GM23338 (cell line): ENCODE measurements around the gene GUCY2C. TPM values are rescaled to one million over a fixed set of nuclear protein-coding genes. Genes with fewer than 3 reads are reported as not detected.
A peak's percentile ranks its signal among the peaks of the same experiment; 100 is the strongest.

ENCODE experiments used
- ATAC-seq: fragments of 200-7000 bp; cut with Tn5 transposase; 3 replicates; pipeline ENCODE4 v1.9.1; 2020
- DNase-seq: peaks from one replicate; pipeline ENCODE4 v3.0.0-alpha.2; 2015; ENCODE audit warnings: low spot score
- H2AFZ ChIP-seq: fragments of 200-600 bp; sonication (generic); 2 replicates; pipeline ENCODE4 v1.8.0; 2016; ENCODE audit warnings: antibody characterized with exemption, mild to moderate bottlenecking, moderate library complexity
- H3F3A ChIP-seq: fragments of 200-600 bp; sonication (generic); replicated peaks from 2 replicates; pipeline ENCODE4 v1.8.0; 2017; ENCODE audit warnings: antibody characterized with exemption, mixed run types, low read depth
- H3K27ac ChIP-seq: fragments of 200-600 bp; sonication (generic); 2 replicates; pipeline ENCODE4 v1.6.1; 2016; ENCODE audit warnings: low read depth
- H3K27me3 ChIP-seq: fragments of 200-600 bp; sonication (generic); 2 replicates; pipeline ENCODE4 v1.8.0; 2016; ENCODE audit warnings: mild to moderate bottlenecking, mixed run types, moderate library complexity; ENCODE audit not compliant: insufficient read depth
- H3K36me3 ChIP-seq: fragments of 200-600 bp; sonication (generic); 2 replicates; pipeline ENCODE4 v1.8.0; 2016; ENCODE audit warnings: mild to moderate bottlenecking; ENCODE audit not compliant: insufficient read depth
- H3K4me1 ChIP-seq: fragments of 200-600 bp; sonication (generic); 2 replicates; pipeline ENCODE4 v1.8.0; 2016; ENCODE audit warnings: mild to moderate bottlenecking, moderate library complexity; ENCODE audit not compliant: insufficient read depth
- H3K4me2 ChIP-seq: fragments of 200-600 bp; sonication (generic); 2 replicates; pipeline ENCODE4 v1.7.1; 2017; ENCODE audit warnings: mixed run types
- H3K4me3 ChIP-seq: fragments of 200-600 bp; sonication (generic); 2 replicates; pipeline ENCODE4 v1.6.1; 2016; ENCODE audit warnings: mixed run types
- H3K79me2 ChIP-seq: fragments of 200-600 bp; sonication (generic); replicated peaks from 2 replicates; pipeline ENCODE4 v1.8.0; 2017; ENCODE audit warnings: mild to moderate bottlenecking; ENCODE audit not compliant: insufficient read depth
- H3K9me2 ChIP-seq: fragments of 200-600 bp; sonication (generic); 2 replicates; pipeline ENCODE4 v1.8.0; 2017; ENCODE audit not compliant: insufficient read depth
- H4K20me1 ChIP-seq: fragments of 200-600 bp; sonication (generic); replicated peaks from 2 replicates; pipeline ENCODE4 v1.8.0; 2017; ENCODE audit warnings: mild to moderate bottlenecking; ENCODE audit not compliant: insufficient read depth
- H3K27ac Mint-ChIP-seq: 2 replicates; pipeline ENCODE4 v1.8.0; 2020; ENCODE audit warnings: inconsistent platforms, mild to moderate bottlenecking, moderate library complexity, mixed read lengths
- H3K27me3 Mint-ChIP-seq: 3 replicates; pipeline ENCODE4 v1.8.0; 2022; ENCODE audit warnings: low read depth, mild to moderate bottlenecking, moderate library complexity, mixed read lengths, inconsistent platforms; ENCODE audit not compliant: insufficient read depth, poor library complexity
- H3K36me3 Mint-ChIP-seq: 3 replicates; pipeline ENCODE4 v1.8.0; 2021; ENCODE audit warnings: low read depth, mild to moderate bottlenecking, inconsistent platforms, moderate library complexity, mixed read lengths
- H3K4me1 Mint-ChIP-seq: 3 replicates; pipeline ENCODE4 v1.8.0; 2020; ENCODE audit warnings: mild to moderate bottlenecking, inconsistent platforms, mixed read lengths
- H3K4me3 Mint-ChIP-seq: 3 replicates; pipeline ENCODE4 v1.8.0; 2021; ENCODE audit warnings: moderate library complexity, mild to moderate bottlenecking, inconsistent platforms, mixed read lengths
- H3K9me3 Mint-ChIP-seq: 3 replicates; pipeline ENCODE4 v1.8.0; 2020; ENCODE audit warnings: moderate library complexity, mild to moderate bottlenecking, inconsistent platforms, mixed read lengths
- CTCF ChIP-seq, 2 experiments: fragments of 200-600 bp in 1 of 2; sonication (generic) in 1 of 2; conservative IDR thresholded peaks; 2 replicates each; pipeline versions ENCODE4 v1.5.1 to v1.6.1; 2016 to 2017; ENCODE audit warnings: antibody characterized with exemption in 2 of 2, low read depth in 2 of 2, mild to moderate bottlenecking in 2 of 2, moderate library complexity in 1 of 2
- EZH2phosphoT487 ChIP-seq: fragments of 200-600 bp; sonication (generic); IDR thresholded peaks from one replicate; pipeline ENCODE4 v1.8.1; 2018; ENCODE audit warnings: antibody characterized with exemption; ENCODE audit not compliant: unreplicated experiment
- JUNB ChIP-seq: IDR thresholded peaks from one replicate; pipeline ENCODE4 v1.6.1; 2016; ENCODE audit warnings: antibody characterized with exemption; ENCODE audit not compliant: unreplicated experiment
- polyA plus RNA-seq: library from polyadenylated mRNA; unstranded; fragments of >200 nt; fragmentation: Nextera tagmentation; extraction: Ambion mirVana; gene quantifications from 2 replicates; pipeline ENCODE4 v1.2.1, GENCODE V29; 2016
- total RNA-seq: library from RNA; depleted of rRNA; stranded (reverse); fragments of >200 nt; shearing (Covaris generic); gene quantifications from 2 replicates; pipeline ENCODE4 v1.2.3, GENCODE V29; 2014
- TF ChIP-seq, protein P1 (sequence below): IDR thresholded peaks from 2 replicates; pipeline ENCODE4 v1.6.1; 2016; ENCODE audit warnings: antibody characterized with exemption
- TF ChIP-seq, protein P2 (sequence below): fragments of 250-450 bp; sonication (Bioruptor Pico); IDR thresholded peaks from 2 replicates; pipeline ENCODE4 v1.5.0; 2020; ENCODE audit warnings: mild to moderate bottlenecking, moderate library complexity

The GUCY2C gene
- total and polyA plus RNA-seq, 2 experiments from 2014 or later = 2.1 to 3.1 TPM

GRCh38 chr12:14621826-14622225, 74.6 kb downstream of the GUCY2C start:
- Mint-ChIP-seq H3K36me3 (no peaks in the 10 kb centered on the region), H3K27ac (no peak overlapping the region), H3K9me3 (no peaks in the 10 kb centered on the region), H3K27me3 (no peaks in the 10 kb centered on the region), H3K4me3 (no peak overlapping the region), H3K4me1 (no peaks in the 10 kb centered on the region)
- DNase-seq (no peak), ATAC-seq (no peak)
- Histone ChIP-seq H3K27me3 (no peaks in the 10 kb centered on the region), H3K9me2 (peaks cover 6% of the 10 kb centered on the region), H3K27ac (no peak overlapping the region), H3K79me2 (no peaks in the 10 kb centered on the region), H3K4me2 (no peak overlapping the region), H3K36me3 (no peaks in the 10 kb centered on the region), H3K4me1 (no peaks in the 10 kb centered on the region), H3K4me3 (no peak overlapping the region), H2AFZ (no peak overlapping the region), H4K20me1 (no peaks in the 10 kb centered on the region), H3F3A (no peaks in the 10 kb centered on the region)
- TF ChIP-seq, protein P1, sequence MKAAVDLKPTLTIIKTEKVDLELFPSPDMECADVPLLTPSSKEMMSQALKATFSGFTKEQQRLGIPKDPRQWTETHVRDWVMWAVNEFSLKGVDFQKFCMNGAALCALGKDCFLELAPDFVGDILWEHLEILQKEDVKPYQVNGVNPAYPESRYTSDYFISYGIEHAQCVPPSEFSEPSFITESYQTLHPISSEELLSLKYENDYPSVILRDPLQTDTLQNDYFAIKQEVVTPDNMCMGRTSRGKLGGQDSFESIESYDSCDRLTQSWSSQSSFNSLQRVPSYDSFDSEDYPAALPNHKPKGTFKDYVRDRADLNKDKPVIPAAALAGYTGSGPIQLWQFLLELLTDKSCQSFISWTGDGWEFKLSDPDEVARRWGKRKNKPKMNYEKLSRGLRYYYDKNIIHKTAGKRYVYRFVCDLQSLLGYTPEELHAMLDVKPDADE = no peak
- TF ChIP-seq, protein P2, sequence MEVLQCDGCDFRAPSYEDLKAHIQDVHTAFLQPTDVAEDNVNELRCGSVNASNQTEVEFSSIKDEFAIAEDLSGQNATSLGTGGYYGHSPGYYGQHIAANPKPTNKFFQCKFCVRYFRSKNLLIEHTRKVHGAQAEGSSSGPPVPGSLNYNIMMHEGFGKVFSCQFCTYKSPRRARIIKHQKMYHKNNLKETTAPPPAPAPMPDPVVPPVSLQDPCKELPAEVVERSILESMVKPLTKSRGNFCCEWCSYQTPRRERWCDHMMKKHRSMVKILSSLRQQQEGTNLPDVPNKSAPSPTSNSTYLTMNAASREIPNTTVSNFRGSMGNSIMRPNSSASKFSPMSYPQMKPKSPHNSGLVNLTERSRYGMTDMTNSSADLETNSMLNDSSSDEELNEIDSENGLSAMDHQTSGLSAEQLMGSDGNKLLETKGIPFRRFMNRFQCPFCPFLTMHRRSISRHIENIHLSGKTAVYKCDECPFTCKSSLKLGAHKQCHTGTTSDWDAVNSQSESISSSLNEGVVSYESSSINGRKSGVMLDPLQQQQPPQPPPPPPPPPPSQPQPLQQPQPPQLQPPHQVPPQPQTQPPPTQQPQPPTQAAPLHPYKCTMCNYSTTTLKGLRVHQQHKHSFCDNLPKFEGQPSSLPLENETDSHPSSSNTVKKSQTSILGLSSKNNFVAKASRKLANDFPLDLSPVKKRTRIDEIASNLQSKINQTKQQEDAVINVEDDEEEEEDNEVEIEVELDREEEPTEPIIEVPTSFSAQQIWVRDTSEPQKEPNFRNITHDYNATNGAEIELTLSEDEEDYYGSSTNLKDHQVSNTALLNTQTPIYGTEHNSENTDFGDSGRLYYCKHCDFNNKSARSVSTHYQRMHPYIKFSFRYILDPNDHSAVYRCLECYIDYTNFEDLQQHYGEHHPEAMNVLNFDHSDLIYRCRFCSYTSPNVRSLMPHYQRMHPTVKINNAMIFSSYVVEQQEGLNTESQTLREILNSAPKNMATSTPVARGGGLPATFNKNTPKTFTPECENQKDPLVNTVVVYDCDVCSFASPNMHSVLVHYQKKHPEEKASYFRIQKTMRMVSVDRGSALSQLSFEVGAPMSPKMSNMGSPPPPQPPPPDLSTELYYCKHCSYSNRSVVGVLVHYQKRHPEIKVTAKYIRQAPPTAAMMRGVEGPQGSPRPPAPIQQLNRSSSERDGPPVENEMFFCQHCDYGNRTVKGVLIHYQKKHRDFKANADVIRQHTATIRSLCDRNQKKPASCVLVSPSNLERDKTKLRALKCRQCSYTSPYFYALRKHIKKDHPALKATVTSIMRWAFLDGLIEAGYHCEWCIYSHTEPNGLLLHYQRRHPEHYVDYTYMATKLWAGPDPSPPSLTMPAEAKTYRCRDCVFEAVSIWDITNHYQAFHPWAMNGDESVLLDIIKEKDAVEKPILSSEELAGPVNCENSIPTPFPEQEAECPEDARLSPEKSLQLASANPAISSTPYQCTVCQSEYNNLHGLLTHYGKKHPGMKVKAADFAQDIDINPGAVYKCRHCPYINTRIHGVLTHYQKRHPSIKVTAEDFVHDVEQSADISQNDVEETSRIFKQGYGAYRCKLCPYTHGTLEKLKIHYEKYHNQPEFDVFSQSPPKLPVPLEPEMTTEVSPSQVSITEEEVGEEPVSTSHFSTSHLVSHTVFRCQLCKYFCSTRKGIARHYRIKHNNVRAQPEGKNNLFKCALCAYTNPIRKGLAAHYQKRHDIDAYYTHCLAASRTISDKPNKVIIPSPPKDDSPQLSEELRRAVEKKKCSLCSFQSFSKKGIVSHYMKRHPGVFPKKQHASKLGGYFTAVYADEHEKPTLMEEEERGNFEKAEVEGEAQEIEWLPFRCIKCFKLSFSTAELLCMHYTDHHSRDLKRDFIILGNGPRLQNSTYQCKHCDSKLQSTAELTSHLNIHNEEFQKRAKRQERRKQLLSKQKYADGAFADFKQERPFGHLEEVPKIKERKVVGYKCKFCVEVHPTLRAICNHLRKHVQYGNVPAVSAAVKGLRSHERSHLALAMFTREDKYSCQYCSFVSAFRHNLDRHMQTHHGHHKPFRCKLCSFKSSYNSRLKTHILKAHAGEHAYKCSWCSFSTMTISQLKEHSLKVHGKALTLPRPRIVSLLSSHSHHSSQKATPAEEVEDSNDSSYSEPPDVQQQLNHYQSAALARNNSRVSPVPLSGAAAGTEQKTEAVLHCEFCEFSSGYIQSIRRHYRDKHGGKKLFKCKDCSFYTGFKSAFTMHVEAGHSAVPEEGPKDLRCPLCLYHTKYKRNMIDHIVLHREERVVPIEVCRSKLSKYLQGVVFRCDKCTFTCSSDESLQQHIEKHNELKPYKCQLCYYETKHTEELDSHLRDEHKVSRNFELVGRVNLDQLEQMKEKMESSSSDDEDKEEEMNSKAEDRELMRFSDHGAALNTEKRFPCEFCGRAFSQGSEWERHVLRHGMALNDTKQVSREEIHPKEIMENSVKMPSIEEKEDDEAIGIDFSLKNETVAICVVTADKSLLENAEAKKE = no peak

GRCh38 chr12:14619741-14620501, 76.5 kb downstream of the GUCY2C start:
- Histone ChIP-seq H3K36me3 (no peaks in the 10 kb centered on the region), H3K4me1 (no peaks in the 10 kb centered on the region), H2AFZ (peak overlapping the region; percentile 29; the same call in 1 of the 2 replicates), H3K9me2 (peaks cover 6% of the 10 kb centered on the region), H3K27ac (no peak overlapping the region), H3K4me2 (no peak overlapping the region), H3F3A (no peaks in the 10 kb centered on the region), H4K20me1 (no peaks in the 10 kb centered on the region), H3K4me3 (no peak overlapping the region), H3K27me3 (no peaks in the 10 kb centered on the region), H3K79me2 (no peaks in the 10 kb centered on the region)
- Mint-ChIP-seq H3K9me3 (no peaks in the 10 kb centered on the region), H3K36me3 (no peaks in the 10 kb centered on the region), H3K27ac (no peak overlapping the region), H3K4me3 (no peak overlapping the region), H3K27me3 (peaks cover 2% of the 10 kb centered on the region), H3K4me1 (peaks cover under 1% of the 10 kb centered on the region)
- DNase-seq (no peak), ATAC-seq (no peak)
- TF ChIP-seq EZH2phosphoT487 (no peak), JUNB (no peak), CTCF (conservative IDR thresholded peaks at IDR 0.05; ENCODE audit: low read depth in 2 of 2) (no peak)
